Non-pigmented ciliary epithelial cell (primary cell): ENCODE results near the gene ENOX2.
A peak's percentile ranks its signal among the peaks of the same experiment; 100 is the strongest.

ENCODE experiments used
- DNase-seq: peaks from one replicate; pipeline ENCODE4 v3.0.0-alpha.2; 2010; ENCODE audit warnings: low read depth

ENOX2 gene

DNA sequence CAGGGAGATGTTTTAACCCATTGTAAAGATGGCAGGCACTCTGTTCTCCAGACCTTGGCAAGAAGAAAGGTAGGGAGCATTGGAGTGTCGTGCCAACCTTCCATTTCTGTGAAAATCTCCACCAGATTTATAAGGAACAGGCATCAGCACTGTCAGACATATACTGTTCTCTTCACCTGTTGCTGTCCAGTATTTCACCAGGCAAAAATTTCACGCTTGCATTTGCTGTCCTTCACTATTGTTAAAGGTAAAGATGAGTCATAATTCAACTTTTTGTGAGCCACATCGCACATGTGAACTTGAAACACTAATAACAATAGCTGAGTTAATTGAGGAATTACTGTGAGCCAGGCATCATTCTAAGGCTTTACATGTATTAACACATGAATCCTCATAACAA, 203.4 kb downstream of the ENOX2 start:
- DNase-seq, result no peak

GRCh38 chrX:130696542-130696941, 206.5 kb downstream of the ENOX2 start:
- DNase-seq, result no peak

- no peak for DNase-seq
These were observed 207.1 kb downstream of the ENOX2 start for GRCh38 chrX:130695931-130696330.

GRCh38 chrX:130694983-130695382, 208.0 kb downstream of the ENOX2 start:
- no peak for DNase-seq

- no peak for DNase-seq
These were observed 211.4 kb downstream of the ENOX2 start for GRCh38 chrX:130691576-130691975.

- no peak for DNase-seq
These were observed 214.6 kb downstream of the ENOX2 start for GRCh38 chrX:130688360-130688759.

GRCh38 chrX:130682990-130683389, 220.0 kb downstream of the ENOX2 start:
- DNase-seq, result no peak

DNA sequence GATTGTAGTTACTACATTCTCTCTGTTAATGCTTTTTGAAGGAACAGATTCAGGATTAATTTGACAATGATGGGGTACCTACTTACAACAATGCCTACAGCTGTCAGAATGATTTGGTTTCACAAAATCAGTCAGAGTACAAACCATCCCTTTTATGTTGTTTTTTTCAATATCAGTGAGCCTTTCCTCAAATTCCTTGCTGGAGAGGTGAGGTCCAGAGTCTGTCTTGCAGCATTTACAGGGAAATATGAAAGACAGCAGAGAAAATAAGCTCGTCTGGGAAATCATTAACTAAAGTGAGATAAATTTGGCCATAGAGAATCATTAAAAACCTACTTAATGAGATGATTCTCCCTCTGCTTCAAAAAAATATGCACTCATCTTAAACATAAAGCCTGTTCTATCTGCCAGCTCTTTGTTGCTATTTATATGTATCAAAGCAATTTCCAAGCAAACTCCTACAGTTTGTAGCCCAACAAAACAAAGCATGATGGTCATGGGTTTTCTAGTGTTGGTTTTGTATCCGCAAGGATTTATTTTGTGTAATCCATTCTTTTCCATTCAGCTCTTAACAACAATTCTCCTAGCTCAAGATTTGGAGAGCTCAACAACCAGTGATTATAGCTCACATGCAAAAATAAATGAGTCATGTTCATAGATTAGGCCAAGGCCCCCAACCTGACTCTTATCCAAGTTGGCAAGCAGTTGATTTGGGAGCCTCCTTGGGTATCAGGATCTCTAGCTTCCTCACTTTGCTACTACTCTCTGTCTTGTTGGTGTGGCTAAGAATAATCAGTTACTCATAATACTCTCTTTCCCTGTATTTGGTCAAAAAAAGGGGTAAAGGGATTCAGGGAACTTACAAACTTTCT, 222.6 kb downstream of the ENOX2 start:
- no peak for DNase-seq

- no peak for DNase-seq
These were observed 226.1 kb downstream of the ENOX2 start for GRCh38 chrX:130676861-130677260.

- no peak for DNase-seq
These were observed 230.8 kb downstream of the ENOX2 start for GRCh38 chrX:130672214-130672613.

- DNase-seq, result peak; percentile 18
These were observed 233.8 kb downstream of the ENOX2 start for GRCh38 chrX:130669233-130669632.

GRCh38 chrX:130665263-130665662, 237.7 kb downstream of the ENOX2 start:
- no peak for DNase-seq

- no peak for DNase-seq
These were observed 244.7 kb downstream of the ENOX2 start for GRCh38 chrX:130658310-130658709.

- DNase-seq, result no peak
These were observed 248.5 kb downstream of the ENOX2 start for GRCh38 chrX:130654409-130654950.

- no peak for DNase-seq
These were observed 250.0 kb downstream of the ENOX2 start for GRCh38 chrX:130652824-130653578.

DNA sequence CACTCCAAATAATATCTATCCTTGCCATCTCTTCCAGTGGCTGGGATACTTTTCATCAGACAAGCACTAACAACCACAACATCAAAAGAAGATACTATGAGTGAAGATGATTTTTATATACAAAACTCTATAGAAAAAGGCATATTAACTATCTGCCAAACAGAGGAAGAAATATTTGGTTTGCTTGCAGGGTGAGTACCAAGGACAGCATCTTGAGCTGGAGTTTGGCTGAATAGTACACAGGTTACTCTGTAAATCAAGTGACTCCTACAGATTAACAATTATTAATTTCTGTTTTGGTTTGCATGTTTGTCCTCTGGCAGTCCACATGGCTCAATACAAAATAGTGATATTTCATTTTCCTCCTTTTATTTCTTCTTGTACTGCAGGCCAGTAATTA, 253.3 kb downstream of the ENOX2 start:
- no peak for DNase-seq

DNA sequence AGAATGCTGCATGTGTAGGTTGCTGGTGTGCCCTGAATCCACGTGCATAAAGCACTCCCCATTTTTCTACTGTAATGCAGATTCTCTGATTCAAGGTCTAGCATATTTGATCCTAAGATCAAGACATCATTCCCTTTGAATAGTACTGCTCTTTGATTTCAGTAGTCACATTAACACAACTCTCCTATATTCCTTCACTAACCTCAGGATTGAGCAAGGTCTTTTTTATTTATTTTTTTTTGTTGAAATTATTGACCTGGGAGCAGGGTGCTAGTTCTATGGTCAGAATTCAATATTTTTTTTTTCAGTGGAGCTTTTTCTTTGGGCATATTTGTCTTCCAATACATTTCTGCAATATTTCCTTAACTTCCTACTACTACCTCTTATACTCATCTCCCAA, 255.5 kb downstream of the ENOX2 start:
- no peak for DNase-seq

DNA sequence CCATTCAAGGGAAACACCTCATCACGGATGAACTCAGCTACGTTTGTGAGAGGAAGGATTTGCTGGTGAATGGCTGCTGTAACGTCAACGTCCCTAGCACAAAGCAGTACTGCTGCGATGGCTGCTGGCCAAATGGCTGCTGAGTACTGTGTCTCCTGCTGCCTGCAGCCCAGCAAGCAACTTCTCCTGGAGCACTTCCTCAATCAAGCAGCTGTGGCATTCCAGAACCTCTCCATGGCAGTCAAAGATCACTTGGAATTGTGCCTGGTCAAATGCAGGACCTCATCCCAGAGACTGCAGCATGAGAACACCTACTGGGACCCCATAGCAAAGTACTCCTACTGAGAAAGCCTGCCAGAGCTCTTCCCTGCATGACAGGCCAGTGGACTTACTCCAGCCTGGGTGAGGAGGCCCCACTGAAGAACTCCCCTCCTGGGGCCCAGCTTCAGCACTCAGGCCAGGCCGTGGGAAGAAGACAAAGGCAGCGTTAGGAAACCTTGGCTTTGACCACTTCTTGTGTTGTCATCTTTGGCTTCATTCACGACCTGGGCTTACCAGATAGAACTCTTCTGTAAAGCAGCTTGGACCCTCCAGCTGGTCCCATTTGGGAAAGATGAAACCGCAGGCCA, 256.9 kb downstream of the ENOX2 start:
- no peak for DNase-seq

- DNase-seq, result no peak
These were observed 265.4 kb downstream of the ENOX2 start for GRCh38 chrX:130637591-130637990.

GRCh38 chrX:130636277-130636676, 266.7 kb downstream of the ENOX2 start:
- no peak for DNase-seq

GRCh38 chrX:130631011-130631410, 272.0 kb downstream of the ENOX2 start:
- no peak for DNase-seq

DNA sequence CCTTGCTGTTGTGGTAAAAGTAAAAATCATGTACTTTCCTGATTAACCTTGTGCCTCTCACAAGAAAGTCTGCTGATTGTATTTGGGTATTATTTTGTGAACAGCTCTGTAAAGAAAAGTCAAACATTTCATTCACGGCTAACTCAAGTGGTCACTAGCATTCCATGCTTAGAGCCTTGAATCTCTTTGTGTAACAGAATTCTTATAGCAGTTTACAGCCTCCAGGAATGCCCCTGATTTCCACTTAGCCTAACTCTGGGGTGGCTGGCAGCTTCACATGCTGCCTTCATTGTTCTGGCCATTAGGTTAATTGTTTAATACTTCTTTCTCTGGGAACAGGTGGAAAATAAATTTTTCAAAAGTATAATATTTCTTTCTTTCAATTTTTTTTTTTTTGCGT, 274.5 kb downstream of the ENOX2 start:
- no peak for DNase-seq

GRCh38 chrX:130626521-130626920, 276.5 kb downstream of the ENOX2 start:
- DNase-seq, result peak; percentile 2
